C4-2B (cell line): Measurements from ENCODE around the gene SPTBN4.

ENCODE experiments used
- CTCF ChIP-seq: fragments of 450-650 bp; conservative IDR thresholded peaks from 2 replicates; pipeline ENCODE4 v1.5.1; 2017; ENCODE audit warnings: mild to moderate bottlenecking
- ZFX ChIP-seq: fragments of 450-650 bp; IDR thresholded peaks from 2 replicates; pipeline ENCODE4 v1.6.1; 2017

DNA sequence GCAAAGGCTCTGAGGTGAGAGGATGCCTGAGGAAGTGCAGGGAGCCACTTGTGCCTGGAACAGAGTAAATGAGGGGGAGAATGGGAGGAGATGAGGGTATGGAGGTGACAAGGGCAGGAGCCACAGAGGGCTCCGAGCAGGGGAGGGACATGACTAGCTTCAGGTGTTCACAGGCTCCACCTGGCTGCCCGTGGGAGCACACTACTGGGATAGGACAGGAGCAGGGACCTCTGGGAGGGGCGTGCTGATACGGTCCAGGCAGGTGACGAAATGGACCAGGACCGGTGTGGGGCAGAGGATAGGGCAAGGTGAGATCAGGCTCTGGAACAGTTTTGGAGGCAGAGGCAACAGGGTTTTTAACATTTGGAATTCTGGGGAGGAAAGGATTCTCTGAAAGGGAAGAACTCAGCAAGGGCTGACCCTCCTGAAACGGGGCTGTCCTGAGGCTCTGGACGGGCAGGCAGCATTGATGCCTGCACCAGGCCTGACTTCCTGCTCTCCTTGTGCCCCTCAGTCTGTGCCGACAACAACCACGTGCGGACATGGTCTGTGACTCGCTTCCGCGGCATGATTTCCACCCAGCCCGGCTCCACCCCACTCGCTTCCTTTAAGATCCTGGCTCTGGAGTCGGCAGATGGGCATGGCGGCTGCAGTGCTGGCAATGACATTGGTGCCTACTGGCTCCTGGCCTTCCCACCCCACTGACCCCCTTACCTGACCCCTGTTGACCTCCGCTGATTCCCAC lies 121.5 kb downstream of the SPTBN4 start:
- TF ChIP-seq CTCF (no peak), ZFX (no peak)
